ENCODE measurements around the gene USB1. TPM values are rescaled to one million over a fixed set of nuclear protein-coding genes. Genes with fewer than 3 reads are reported as not detected.

The USB1 gene
- polyA plus RNA-seq, 1 experiment = 86.2 TPM

- no peak for TF ChIP-seq CTCF (IDR thresholded peaks at IDR 0.05; ENCODE audit: insufficient read depth, low read depth, low read length)
- CTCF ChIA-PET = interaction anchor here (1.1 kb wide), 1 partner anchor 17 kb away, joined by 3 read pairs; no protein-coding TSS in a partner anchor
- no peak overlapping the region for H3K4me3 ChIP-seq (ENCODE audit: low read depth, low read length)
- H3K27me3 ChIP-seq (ENCODE audit: control insufficient read depth, insufficient read depth, low read length) = peaks cover 11% of the 10 kb centered on the region
- H3K36me3 ChIP-seq (ENCODE audit: control insufficient read depth, insufficient read depth, low read length) = no peaks in the 10 kb centered on the region
- POLR2A ChIA-PET = no interaction called here
- no peak for DNase-seq (ENCODE audit: low read depth)
Observed at GRCh38 chr16:57960310-57960709, 40.9 kb upstream of the USB1 start.

DNA sequence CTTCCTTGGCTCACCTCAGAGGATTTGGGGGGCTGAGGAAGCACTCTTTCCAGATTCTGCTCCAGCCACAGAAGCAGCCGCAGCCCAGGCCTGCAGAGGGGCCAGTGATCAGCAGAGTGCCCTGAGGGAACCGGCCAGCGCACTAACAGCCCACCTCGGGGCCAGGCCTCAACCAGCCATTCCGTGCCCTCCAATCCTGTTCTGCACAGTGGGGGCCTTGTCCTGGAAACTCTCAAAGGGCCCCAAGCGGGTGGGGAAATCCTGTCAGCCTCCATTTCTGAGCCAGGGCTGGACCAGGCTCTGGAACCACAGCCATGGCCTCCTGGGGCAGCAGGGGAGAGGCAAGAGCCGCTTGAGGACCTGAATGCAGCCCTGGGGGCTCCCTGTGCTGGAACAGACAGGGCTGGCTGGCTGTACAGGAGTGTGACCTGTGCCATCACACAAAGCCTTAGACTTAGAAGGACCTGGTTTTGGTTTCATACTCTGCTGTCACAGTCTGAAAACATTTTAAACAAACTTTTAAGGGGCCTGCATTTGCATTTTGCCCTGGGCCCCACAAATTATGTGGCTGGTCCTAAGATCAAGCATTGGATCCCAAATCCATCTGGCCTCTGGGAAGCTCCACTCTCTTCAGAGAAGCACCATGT, 40.3 kb upstream of the USB1 start:
- POLR2A ChIA-PET = no interaction called here
- TF ChIP-seq CTCF (IDR thresholded peaks at IDR 0.05; ENCODE audit: insufficient read depth, low read depth, low read length) = no peak
- H3K27me3 ChIP-seq (ENCODE audit: control insufficient read depth, insufficient read depth, low read length) = peaks cover 10% of the 10 kb centered on the region

DNA sequence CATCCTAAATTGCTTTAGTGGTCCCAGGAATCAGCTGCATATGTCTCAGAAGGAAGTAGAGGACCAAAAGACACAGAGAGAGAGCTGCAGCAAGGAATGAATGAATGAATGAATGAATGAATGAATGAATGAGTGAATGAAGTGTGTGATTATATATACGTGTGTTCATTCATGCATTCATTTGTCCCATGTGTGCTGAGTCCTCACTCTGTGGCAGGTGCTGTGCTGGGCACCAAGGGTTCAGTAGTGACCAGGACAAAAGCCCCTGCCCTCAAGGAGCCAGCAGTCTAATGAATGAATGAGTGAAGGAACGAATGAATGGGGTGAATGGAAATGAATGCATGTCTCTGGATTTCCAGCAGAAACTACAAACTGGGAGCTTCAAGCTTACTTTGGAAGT, 39.7 kb upstream of the USB1 start:
- no peak overlapping the region for H3K4me3 ChIP-seq (ENCODE audit: low read depth, low read length)
- CTCF ChIA-PET = interaction anchor here (0.9 kb wide), 1 partner anchor 23 kb away, joined by 3 read pairs; no protein-coding TSS in a partner anchor
- H3K36me3 ChIP-seq (ENCODE audit: control insufficient read depth, insufficient read depth, low read length) = no peaks in the 10 kb centered on the region
- H3K27me3 ChIP-seq (ENCODE audit: control insufficient read depth, insufficient read depth, low read length) = peaks cover 10% of the 10 kb centered on the region
- POLR2A ChIA-PET = no interaction called here
- no peak for DNase-seq (ENCODE audit: low read depth)
- no peak for TF ChIP-seq CTCF (IDR thresholded peaks at IDR 0.05; ENCODE audit: insufficient read depth, low read depth, low read length)

More for the DNA sequence above, 40.3 kb upstream of the USB1 start:
- CTCF ChIA-PET = interaction anchor here (1.1 kb wide), 1 partner anchor 17 kb away, joined by 3 read pairs; no protein-coding TSS in a partner anchor
- Histone ChIP-seq H3K36me3 (ENCODE audit: control insufficient read depth, insufficient read depth, low read length) (no peaks in the 10 kb centered on the region), H3K4me3 (ENCODE audit: low read depth, low read length) (no peak overlapping the region)
- no peak for DNase-seq (ENCODE audit: low read depth)

- Histone ChIP-seq H3K4me3 (ENCODE audit: low read depth, low read length) (no peak overlapping the region), H3K36me3 (ENCODE audit: control insufficient read depth, insufficient read depth, low read length) (no peaks in the 10 kb centered on the region), H3K27me3 (ENCODE audit: control insufficient read depth, insufficient read depth, low read length) (peaks cover 10% of the 10 kb centered on the region)
- ChIA-PET CTCF (interaction anchor here (0.9 kb wide), 1 partner anchor 23 kb away, joined by 3 read pairs; no protein-coding TSS in a partner anchor), POLR2A (no interaction called here)
- DNase-seq (ENCODE audit: low read depth) = no peak
- TF ChIP-seq CTCF (IDR thresholded peaks at IDR 0.05; ENCODE audit: insufficient read depth, low read depth, low read length) = no peak
Observed at GRCh38 chr16:57962046-57962445, 39.2 kb upstream of the USB1 start.

- H3K27me3 ChIP-seq (ENCODE audit: control insufficient read depth, insufficient read depth, low read length) = peaks cover 10% of the 10 kb centered on the region
- no peak overlapping the region for H3K4me3 ChIP-seq (ENCODE audit: low read depth, low read length)
- DNase-seq (ENCODE audit: low read depth) = no peak
- no peaks in the 10 kb centered on the region for H3K36me3 ChIP-seq (ENCODE audit: control insufficient read depth, insufficient read depth, low read length)
- no peak for TF ChIP-seq CTCF (IDR thresholded peaks at IDR 0.05; ENCODE audit: insufficient read depth, low read depth, low read length)
- CTCF ChIA-PET = no interaction called here
- POLR2A ChIA-PET = no interaction called here
Observed at GRCh38 chr16:57962756-57963155, 38.5 kb upstream of the USB1 start.

Data from BJ (cell line).